ENCODE measurements around the gene NTSR1. TPM values are rescaled to one million over a fixed set of nuclear protein-coding genes. Genes with fewer than 3 reads are reported as not detected.
"Not testable (repeated sequence)": the region's sequence is repeated elsewhere in the genome, so short reads cannot be mapped to it uniquely, and the experiment has no call there.

Gene NTSR1
- total and polyA plus RNA-seq, 8 donors = 0.06 to 15.9 (median 0.28) TPM; not detected in 5

DNA sequence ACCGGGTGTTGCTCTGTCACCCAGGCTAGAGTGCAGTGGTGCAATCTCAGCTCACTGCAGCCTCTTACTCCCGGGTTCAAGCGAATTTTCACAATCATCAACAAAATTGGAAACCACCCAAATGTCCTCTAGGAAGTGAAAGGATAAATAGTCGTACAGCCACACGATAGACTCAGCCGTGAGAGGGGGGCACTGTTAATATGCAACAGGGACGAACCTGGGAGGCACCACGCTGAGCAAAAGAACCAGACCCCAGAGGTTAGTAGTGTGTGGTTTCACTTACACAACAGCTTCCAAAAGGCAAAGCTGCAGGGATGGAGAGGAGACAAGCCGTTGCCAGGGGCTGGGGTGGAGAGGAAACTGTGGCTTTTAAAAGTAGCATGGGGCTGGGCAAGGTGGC, 30.1 kb upstream of the NTSR1 start:
- intact Hi-C loops (cut with DNase I; ENCODE audit: low total_unique reads) = no loop called here
- H3K4me3 ChIP-seq = no peak overlapping the region
- H3K9me3 ChIP-seq = peaks cover 5 to 10% (median 6%) of the 10 kb centered on the region in 4 donors
- DNase-seq = no peak
- no peak for TF ChIP-seq POLR2A (IDR thresholded peaks at IDR 0.05)
- TF ChIP-seq, protein P1, sequence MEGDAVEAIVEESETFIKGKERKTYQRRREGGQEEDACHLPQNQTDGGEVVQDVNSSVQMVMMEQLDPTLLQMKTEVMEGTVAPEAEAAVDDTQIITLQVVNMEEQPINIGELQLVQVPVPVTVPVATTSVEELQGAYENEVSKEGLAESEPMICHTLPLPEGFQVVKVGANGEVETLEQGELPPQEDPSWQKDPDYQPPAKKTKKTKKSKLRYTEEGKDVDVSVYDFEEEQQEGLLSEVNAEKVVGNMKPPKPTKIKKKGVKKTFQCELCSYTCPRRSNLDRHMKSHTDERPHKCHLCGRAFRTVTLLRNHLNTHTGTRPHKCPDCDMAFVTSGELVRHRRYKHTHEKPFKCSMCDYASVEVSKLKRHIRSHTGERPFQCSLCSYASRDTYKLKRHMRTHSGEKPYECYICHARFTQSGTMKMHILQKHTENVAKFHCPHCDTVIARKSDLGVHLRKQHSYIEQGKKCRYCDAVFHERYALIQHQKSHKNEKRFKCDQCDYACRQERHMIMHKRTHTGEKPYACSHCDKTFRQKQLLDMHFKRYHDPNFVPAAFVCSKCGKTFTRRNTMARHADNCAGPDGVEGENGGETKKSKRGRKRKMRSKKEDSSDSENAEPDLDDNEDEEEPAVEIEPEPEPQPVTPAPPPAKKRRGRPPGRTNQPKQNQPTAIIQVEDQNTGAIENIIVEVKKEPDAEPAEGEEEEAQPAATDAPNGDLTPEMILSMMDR (IDR thresholded peaks at IDR 0.05) = no peak
- TF ChIP-seq POLR2AphosphoS5 (IDR thresholded peaks at IDR 0.05) = no peak
- no peak for TF ChIP-seq EP300 (IDR thresholded peaks at IDR 0.05)
- WGBS, 5 donors = 19 to 30% (median 24%) methylated on average over 9 of the region's 9 CpGs
- H3K36me3 ChIP-seq = no peaks in the 10 kb centered on the region
- peaks cover 0 to 8% (median 0%) of the 10 kb centered on the region in 4 donors for H3K4me1 ChIP-seq
- no peak overlapping the region for H3K27ac ChIP-seq
- peaks cover 0 to 61% (median 4%) of the 10 kb centered on the region in 3 donors for H3K27me3 ChIP-seq

DNA sequence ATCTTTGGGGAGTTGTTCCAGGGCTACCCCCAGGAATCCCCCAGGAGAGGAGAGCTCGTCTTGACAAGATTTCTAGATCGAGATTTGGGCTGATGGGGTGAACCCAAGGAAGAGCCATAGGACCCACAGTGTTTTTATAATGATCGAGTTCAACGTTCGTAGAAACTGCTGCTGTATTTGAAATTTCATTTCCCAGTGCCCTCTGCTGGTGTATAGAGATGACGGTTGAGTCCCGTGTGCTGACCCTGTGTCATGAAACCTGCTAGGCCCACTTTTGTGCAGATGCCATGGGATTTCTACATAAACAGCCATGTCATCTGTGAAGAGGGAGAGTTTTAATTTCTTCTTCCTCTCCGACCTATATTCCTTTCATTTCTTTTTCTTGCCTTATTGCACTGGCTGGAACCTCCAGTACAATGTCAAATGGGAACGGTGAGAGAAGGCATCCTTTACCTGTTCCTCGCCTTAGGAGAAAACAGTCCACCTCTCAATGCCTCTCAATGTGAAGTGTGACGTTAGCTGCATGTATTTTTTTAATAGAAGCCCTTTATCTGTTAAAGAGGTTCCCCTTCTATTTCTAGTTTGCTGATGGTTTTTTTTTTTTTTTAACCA, 28.6 kb upstream of the NTSR1 start:
- intact Hi-C loops (cut with DNase I; ENCODE audit: low total_unique reads) = no loop called here
- Histone ChIP-seq H3K27ac (no peak overlapping the region), H3K9me3 (peaks cover 5 to 10% (median 6%) of the 10 kb centered on the region in 4 donors), H3K36me3 (no peaks in the 10 kb centered on the region), H3K4me3 (no peak overlapping the region), H3K27me3 (peaks cover 4 to 59% (median 5%) of the 10 kb centered on the region in 3 donors), H3K4me1 (peaks cover 0 to 8% (median 0%) of the 10 kb centered on the region in 4 donors)
- no peak for TF ChIP-seq POLR2A (IDR thresholded peaks at IDR 0.05)
- no peak for TF ChIP-seq EP300 (IDR thresholded peaks at IDR 0.05)
- no peak for TF ChIP-seq POLR2AphosphoS5 (IDR thresholded peaks at IDR 0.05)
- TF ChIP-seq, protein P1 (IDR thresholded peaks at IDR 0.05) = no peak
- no peak for DNase-seq
- 93 to 94% (median 93%) methylated on average over 11 of the region's 11 CpGs for WGBS, 5 donors

DNA sequence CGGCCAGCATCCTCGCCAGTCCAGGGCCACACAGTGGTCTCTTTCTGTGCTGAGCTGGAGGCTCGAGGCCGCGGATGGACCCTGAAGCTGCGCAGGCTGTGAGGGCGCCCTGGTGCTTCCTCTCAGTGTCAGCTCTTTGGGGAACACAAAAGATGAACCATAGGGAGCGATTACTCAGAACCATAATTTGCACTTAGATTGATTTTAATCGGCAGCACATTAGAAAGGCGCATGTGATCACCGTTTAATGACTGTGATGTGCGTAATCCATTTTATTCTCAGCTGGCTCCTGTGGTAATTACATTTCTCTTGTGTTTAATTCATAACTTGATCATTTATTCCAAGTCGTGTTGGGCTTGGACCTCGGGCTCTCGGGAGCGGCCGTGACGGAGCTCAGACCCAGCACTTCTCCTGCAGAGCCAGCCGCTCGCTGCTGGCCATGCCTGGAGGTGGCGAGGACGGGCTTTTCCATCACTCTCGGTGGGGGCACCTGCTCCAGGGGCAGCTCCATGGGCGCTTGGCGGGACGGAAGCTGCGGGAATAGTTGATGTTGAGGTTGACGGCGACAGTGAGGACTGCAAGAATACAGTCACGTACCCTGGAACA, 25.6 kb upstream of the NTSR1 start:
- H3K4me1 ChIP-seq = peaks cover 0 to 18% (median 6%) of the 10 kb centered on the region in 4 donors
- H3K27me3 ChIP-seq = peaks cover 4 to 76% (median 14%) of the 10 kb centered on the region in 3 donors
- no peak overlapping the region for H3K27ac ChIP-seq
- no peak for TF ChIP-seq POLR2A (IDR thresholded peaks at IDR 0.05)
- TF ChIP-seq EP300 (IDR thresholded peaks at IDR 0.05) = no peak
- TF ChIP-seq, protein P1 (IDR thresholded peaks at IDR 0.05) = no peak
- H3K9me3 ChIP-seq = peaks cover 5 to 10% (median 6%) of the 10 kb centered on the region in 4 donors
- no peaks in the 10 kb centered on the region for H3K36me3 ChIP-seq
- H3K4me3 ChIP-seq = no peak overlapping the region
- DNase-seq = no peak
- intact Hi-C loops (cut with DNase I; ENCODE audit: low total_unique reads) = no loop called here
- 86 to 91% (median 89%) methylated on average over 28 to 30 of the region's 30 CpGs for WGBS, 5 donors

DNA sequence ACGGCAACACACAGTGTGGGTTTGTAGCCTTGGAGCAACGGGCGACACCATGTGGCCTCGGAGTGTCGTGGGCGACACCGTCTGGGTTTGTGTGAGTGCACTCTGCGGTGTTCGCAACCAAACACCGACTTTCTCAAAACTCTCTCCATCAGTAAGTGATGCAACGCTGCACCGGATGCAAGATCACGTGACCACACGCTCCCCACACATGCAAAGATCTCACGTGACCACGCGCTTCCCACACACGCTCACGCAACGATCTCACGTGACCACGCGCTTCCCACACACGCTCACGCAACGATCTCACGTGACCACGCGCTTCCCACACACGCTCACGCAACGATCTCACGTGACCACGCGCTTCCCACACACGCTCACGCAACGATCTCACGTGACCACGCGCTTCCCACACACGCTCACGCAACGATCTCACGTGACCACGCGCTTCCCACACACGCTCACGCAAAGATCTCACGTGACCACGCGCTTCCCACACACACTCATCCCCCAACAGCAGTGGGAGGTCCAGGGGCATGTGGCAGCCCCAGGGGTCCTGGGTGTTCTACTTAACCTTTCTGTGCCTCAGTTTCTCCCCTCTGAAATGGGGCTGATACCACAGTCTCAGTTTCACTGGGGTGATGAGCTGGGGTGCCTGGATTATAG, 24.8 kb upstream of the NTSR1 start:
- peaks cover 5 to 10% (median 6%) of the 10 kb centered on the region in 4 donors for H3K9me3 ChIP-seq
- H3K4me3 ChIP-seq; DNase-seq; H3K36me3 ChIP-seq; intact Hi-C loops (cut with DNase I; ENCODE audit: low total_unique reads); H3K27ac ChIP-seq: not testable (repeated sequence)
- H3K27me3 ChIP-seq = peaks cover 4 to 82% (median 14%) of the 10 kb centered on the region in 3 donors
- WGBS, 5 donors = 92 to 96% (median 95%) methylated on average over 34 to 41 of the region's 52 CpGs
- peaks cover 0 to 15% (median 6%) of the 10 kb centered on the region in 4 donors for H3K4me1 ChIP-seq
